Esophagus squamous epithelium (tissue), 5 donors: Measurements from ENCODE around the gene FBXL20. TPM values are rescaled to one million over a fixed set of nuclear protein-coding genes. Genes with fewer than 3 reads are reported as not detected.

ENCODE experiments used
- DNase-seq: peaks from one replicate; lab custom pipeline; 2025; lab: John Stamatoyannopoulos, UW
- H3K27ac ChIP-seq, 4 donors: fragments of 200-600 bp; sonication (generic); one replicate each; pipeline ENCODE4 v1.5.1; 2016 to 2019; ENCODE audit warnings: mild to moderate bottlenecking in 1 of 4
- H3K27me3 ChIP-seq, 4 donors: fragments of 200-600 bp; sonication (generic); 1 replicate in 3 of 4; 2 replicates in 1 of 4; pipeline versions ENCODE4 v1.5.1 to v1.6.0; 2017 to 2021; ENCODE audit warnings: antibody characterized with exemption in 1 of 4
- H3K36me3 ChIP-seq, 3 donors: fragments of 200-600 bp; sonication (generic); one replicate each; pipeline ENCODE4 v1.5.1; 2016 to 2019
- H3K4me1 ChIP-seq, 3 donors: fragments of 200-600 bp; sonication (generic); one replicate each; pipeline ENCODE4 v1.5.1; 2017 to 2019
- H3K4me3 ChIP-seq, 4 donors: fragments of 200-600 bp; sonication (generic); 1 replicate in 3 of 4; 2 replicates in 1 of 4; pipeline ENCODE4 v1.5.1; 2016 to 2019; ENCODE audit warnings: mild to moderate bottlenecking in 2 of 4, moderate library complexity in 1 of 4
- H3K9me3 ChIP-seq, 3 donors: fragments of 200-600 bp; sonication (generic); one replicate each; pipeline ENCODE4 v1.5.1; 2016 to 2019
- POLR2A ChIP-seq, 4 donors: fragments of 450-650 bp; IDR thresholded peaks; one replicate each; pipeline ENCODE4 v1.6.1; 2017; ENCODE audit warnings: antibody characterized with exemption in 4 of 4, mild to moderate bottlenecking in 4 of 4, moderate library complexity in 3 of 4
- WGBS, 2 donors: methylation state at CpG; one replicate each; pipeline ENCODE4 v1.1.5; 2018; 5-methylcytosine and 5-hydroxymethylcytosine counted together
- intact Hi-C: fragments of 100-400 bp; cut with DNase I; formaldehyde crosslinking; loops from one replicate; pipeline ENCODE4 v1.15.0; 2022
- total RNA-seq, 4 donors: library from RNA; depleted of rRNA; stranded (reverse); fragments of >200 nt; gene quantifications; one replicate each; pipeline ENCODE4 v1.1.0, GENCODE V29; 2016
- TF ChIP-seq, protein P1 (sequence below), 6 experiments: fragments of 450-650 bp in 4 of 6; fragments of 200-600 bp in 2 of 6; sonication (generic) in 2 of 6; IDR thresholded peaks; one replicate each; pipeline ENCODE4 v1.5.1; 2016 to 2019; ENCODE audit warnings: antibody characterized with exemption in 6 of 6, mild to moderate bottlenecking in 4 of 6, moderate library complexity in 4 of 6
- donor health status: DM: yes; HTN: yes; CAD: no.

The FBXL20 gene
- total RNA-seq, 4 donors from 2014 or later = 5.0 to 10.3 (median 6.8) TPM

DNA sequence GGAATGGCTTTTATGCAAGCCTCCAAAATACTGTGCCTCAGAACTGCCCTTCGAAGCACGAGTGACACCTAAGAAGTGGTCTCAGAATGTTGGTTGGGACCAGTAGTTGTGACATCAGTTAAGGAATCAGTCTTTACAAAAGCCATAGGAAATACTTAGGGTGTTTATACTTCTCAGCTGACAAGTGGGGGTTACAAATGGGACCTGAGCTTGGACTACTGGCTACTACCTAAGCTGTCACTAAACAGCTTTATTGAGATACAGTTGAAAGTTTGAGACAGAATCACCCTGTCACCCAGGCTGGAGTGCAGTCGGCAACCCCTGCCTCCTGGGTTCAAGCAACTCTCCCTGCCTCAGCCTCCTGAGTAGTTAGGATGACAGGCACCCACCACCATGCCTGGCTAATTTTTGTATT is 196.3 kb downstream of the FBXL20 start:
- peaks cover 0 to 6% (median 0%) of the 10 kb centered on the region in 4 donors for H3K27me3 ChIP-seq
- DNase-seq = no peak
- H3K4me3 ChIP-seq = no peak overlapping the region
- WGBS, 2 donors = 43 to 74% methylated on average over 1 to 3 of the region's 3 CpGs
- peaks cover 28 to 42% (median 30%) of the 10 kb centered on the region in 3 donors for H3K36me3 ChIP-seq
- peaks cover 25 to 48% (median 29%) of the 10 kb centered on the region in 3 donors for H3K4me1 ChIP-seq
- intact Hi-C loops = no loop called here
- H3K27ac ChIP-seq = no peak overlapping the region
- H3K9me3 ChIP-seq = no peaks in the 10 kb centered on the region
- TF ChIP-seq POLR2A (IDR thresholded peaks at IDR 0.05) = no peak
- TF ChIP-seq, protein P1, sequence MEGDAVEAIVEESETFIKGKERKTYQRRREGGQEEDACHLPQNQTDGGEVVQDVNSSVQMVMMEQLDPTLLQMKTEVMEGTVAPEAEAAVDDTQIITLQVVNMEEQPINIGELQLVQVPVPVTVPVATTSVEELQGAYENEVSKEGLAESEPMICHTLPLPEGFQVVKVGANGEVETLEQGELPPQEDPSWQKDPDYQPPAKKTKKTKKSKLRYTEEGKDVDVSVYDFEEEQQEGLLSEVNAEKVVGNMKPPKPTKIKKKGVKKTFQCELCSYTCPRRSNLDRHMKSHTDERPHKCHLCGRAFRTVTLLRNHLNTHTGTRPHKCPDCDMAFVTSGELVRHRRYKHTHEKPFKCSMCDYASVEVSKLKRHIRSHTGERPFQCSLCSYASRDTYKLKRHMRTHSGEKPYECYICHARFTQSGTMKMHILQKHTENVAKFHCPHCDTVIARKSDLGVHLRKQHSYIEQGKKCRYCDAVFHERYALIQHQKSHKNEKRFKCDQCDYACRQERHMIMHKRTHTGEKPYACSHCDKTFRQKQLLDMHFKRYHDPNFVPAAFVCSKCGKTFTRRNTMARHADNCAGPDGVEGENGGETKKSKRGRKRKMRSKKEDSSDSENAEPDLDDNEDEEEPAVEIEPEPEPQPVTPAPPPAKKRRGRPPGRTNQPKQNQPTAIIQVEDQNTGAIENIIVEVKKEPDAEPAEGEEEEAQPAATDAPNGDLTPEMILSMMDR (IDR thresholded peaks at IDR 0.05) = no peak

DNA sequence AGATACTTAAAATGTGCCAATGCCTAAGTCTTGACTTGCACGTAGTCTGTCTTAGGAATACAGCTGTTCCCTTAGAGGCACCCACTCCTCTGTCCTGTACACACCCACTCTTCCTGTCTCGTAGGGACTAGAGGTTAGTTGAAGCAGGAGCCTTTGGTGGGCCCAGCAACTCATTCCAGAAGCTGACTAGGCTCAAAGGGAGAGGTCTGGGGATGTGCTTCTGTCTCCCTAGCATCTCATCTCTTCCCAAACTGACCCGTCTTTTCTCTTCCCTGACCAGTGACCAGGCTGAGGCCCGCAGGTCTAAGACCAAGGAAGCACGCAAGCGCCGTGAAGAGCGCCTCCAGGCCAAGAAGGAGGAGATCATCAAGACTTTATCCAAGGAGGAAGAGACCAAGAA is 197.2 kb downstream of the FBXL20 start:
- no peaks in the 10 kb centered on the region for H3K27me3 ChIP-seq
- H3K4me1 ChIP-seq = peaks cover 17 to 44% (median 24%) of the 10 kb centered on the region in 3 donors
- WGBS, 2 donors = 78% methylated on average over 8 of the region's 8 CpGs; no CpG with 5 or more reads in 1 of the 2 donors
- peaks cover 28 to 42% (median 30%) of the 10 kb centered on the region in 3 donors for H3K36me3 ChIP-seq
- no peaks in the 10 kb centered on the region for H3K9me3 ChIP-seq
- no peak overlapping the region for H3K27ac ChIP-seq
- DNase-seq = no peak
- TF ChIP-seq POLR2A (IDR thresholded peaks at IDR 0.05) = no peak
- TF ChIP-seq, protein P1 (IDR thresholded peaks at IDR 0.05) = no peak
- H3K4me3 ChIP-seq = no peak overlapping the region
- intact Hi-C loops = no loop called here

Other genes starting within 250 kb of the FBXL20 start
- gene PLXDC1, start 250.0 kb downstream of the FBXL20 start, total RNA-seq = 1 to 10 TPM; 1.2 to 7.2 (median 4.6) TPM
- not detected for gene ARL5C, start 235.5 kb downstream of the FBXL20 start, total RNA-seq
- 1 to 10 TPM in 2 of 4 donors, under 1 TPM in 2; 0.53 to 3.6 (median 0.99) TPM for gene CACNB1, start 204.0 kb downstream of the FBXL20 start, total RNA-seq
- gene RPL19, start 201.3 kb downstream of the FBXL20 start, total RNA-seq = 1,000 to 10,000 TPM; 1,949 to 3,028 (median 2,392) TPM
- under 1 TPM in 2 of 4 donors, not detected in 2; 0.18 to 0.19 TPM for gene STAC2, start 175.7 kb downstream of the FBXL20 start, total RNA-seq
- gene MED1, start 49.6 kb upstream of the FBXL20 start, total RNA-seq = 10 to 100 TPM; 11.2 to 22.9 (median 16.1) TPM
- 10 to 100 TPM; 22.9 to 47.3 (median 33.5) TPM for gene CDK12, start 59.9 kb upstream of the FBXL20 start, total RNA-seq
- gene NEUROD2, start 206.3 kb upstream of the FBXL20 start, total RNA-seq = not detected
- gene PPP1R1B, start 225.3 kb upstream of the FBXL20 start, total RNA-seq = 1 to 10 TPM in 2 of 4 donors, under 1 TPM in 2; 0.23 to 4.8 (median 2.4) TPM
- gene STARD3, start 235.5 kb upstream of the FBXL20 start, total RNA-seq = 10 to 100 TPM; 27.3 to 46.7 (median 33.4) TPM